Tibial nerve (tissue), 4 donors: ENCODE measurements around the gene ENOSF1.

ENCODE experiments used
- CTCF ChIP-seq, 5 experiments: fragments of 200-600 bp in 3 of 5; fragments of 450-650 bp in 2 of 5; sonication (generic) in 3 of 5; IDR thresholded peaks; one replicate each; pipeline ENCODE4 v1.5.1; 2016 to 2019; ENCODE audit warnings: antibody characterized with exemption in 5 of 5, mild to moderate bottlenecking in 3 of 5, moderate library complexity in 2 of 5
- EP300 ChIP-seq, 2 donors: sonication (generic); formaldehyde crosslinking; IDR thresholded peaks; one replicate each; pipeline ENCODE4 v1.6.1; 2017; ENCODE audit warnings: antibody characterized with exemption in 2 of 2, mild to moderate bottlenecking in 1 of 2
- POLR2A ChIP-seq, 2 donors: fragments of 450-650 bp; IDR thresholded peaks; one replicate each; pipeline ENCODE4 v1.6.1; 2017; ENCODE audit warnings: antibody characterized with exemption in 2 of 2, mild to moderate bottlenecking in 2 of 2, moderate library complexity in 2 of 2

- TF ChIP-seq CTCF (IDR thresholded peaks at IDR 0.05): no peak
- no peak for TF ChIP-seq POLR2A (IDR thresholded peaks at IDR 0.05)
- TF ChIP-seq EP300 (IDR thresholded peaks at IDR 0.05): no peak
These were observed 4.3 kb downstream of the ENOSF1 start for GRCh38 chr18:708096-708495.
